ENCODE data around the gene COPS7A. TPM values are rescaled to one million over a fixed set of nuclear protein-coding genes. Genes with fewer than 3 reads are reported as not detected.

Gene COPS7A, protein sequence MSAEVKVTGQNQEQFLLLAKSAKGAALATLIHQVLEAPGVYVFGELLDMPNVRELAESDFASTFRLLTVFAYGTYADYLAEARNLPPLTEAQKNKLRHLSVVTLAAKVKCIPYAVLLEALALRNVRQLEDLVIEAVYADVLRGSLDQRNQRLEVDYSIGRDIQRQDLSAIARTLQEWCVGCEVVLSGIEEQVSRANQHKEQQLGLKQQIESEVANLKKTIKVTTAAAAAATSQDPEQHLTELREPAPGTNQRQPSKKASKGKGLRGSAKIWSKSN
- 10 to 100 TPM; 43.0 to 47.8 TPM for total RNA-seq

GRCh38 chr12:6723607-6724408, at the start of gene COPS7A:
Gene COPS7A, plus strand, starts transcription at chr12:6724046. Its CDS starts 611 bp downstream, at chr12:6724657.
- CTCF ChIA-PET: interaction anchor here (0.6 to 2.0 kb wide), 17 partner anchors 10 to 169 kb away, joined by 3 to 19 read pairs (median 3); partner anchors contain the start of genes MLF2, SPSB2 and ZNF384
- H3K4me3 Mint-ChIP-seq: peak within 1 kb of the TSS; percentile 91

GRCh38 chr12:6676962-6677361, 46.9 kb upstream of the COPS7A start:
- Mint-ChIP-seq H3K4me1 (ENCODE audit: low read depth) (peaks cover 4% of the 10 kb centered on the region), H3K9me3 (no peaks in the 10 kb centered on the region), H3K27ac (no peak overlapping the region), H3K4me3 (no peak overlapping the region), H3K36me3 (ENCODE audit: low read depth) (peaks cover 52% of the 10 kb centered on the region), H3K27me3 (ENCODE audit: low read depth) (no peaks in the 10 kb centered on the region)
- CTCF ChIA-PET: interaction anchor here (1.6 kb wide), 1 partner anchor 57 kb away, joined by 3 read pairs; no protein-coding TSS in a partner anchor
- DNase-seq: no peak
- intact Hi-C loops (cut with micrococcal nuclease): no loop called here

More at GRCh38 chr12:6723607-6724408, at the start of gene COPS7A:
- no peaks in the 10 kb centered on the region for H3K9me3 Mint-ChIP-seq
- peak; percentile 98 for DNase-seq
- H3K36me3 Mint-ChIP-seq (ENCODE audit: low read depth): peaks cover 13% of the 10 kb centered on the region
- H3K4me1 Mint-ChIP-seq (ENCODE audit: low read depth): peaks cover 25% of the 10 kb centered on the region
- H3K27ac Mint-ChIP-seq: peak within 1 kb of the TSS; percentile 89
- intact Hi-C loops (cut with micrococcal nuclease): loop anchor here (1.0 to 2.0 kb wide), 8 partner anchors 19 to 231 kb away; partner anchors contain the start of genes ING4, LAG3, MLF2 and MRPL51
- H3K27me3 Mint-ChIP-seq (ENCODE audit: low read depth): no peaks in the 10 kb centered on the region

DNA sequence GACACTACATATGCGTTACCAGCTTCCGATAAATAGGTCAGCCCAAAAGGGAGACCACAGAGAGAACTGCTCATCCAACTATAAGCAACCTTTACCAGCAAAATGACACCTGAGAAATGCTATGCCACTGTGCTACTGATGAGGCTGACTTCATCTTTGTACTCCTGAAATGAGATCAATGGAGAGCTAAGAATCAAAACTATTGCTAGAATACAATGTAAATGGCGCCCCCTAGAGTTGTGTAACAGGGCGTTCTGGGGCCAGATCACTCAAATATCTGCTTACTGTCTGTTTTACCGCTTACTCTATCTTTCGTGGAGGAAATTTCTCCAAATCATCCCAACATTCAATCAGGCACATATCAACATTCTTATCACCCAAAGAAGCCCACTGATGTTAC, 39.2 kb upstream of the COPS7A start:
- no peaks in the 10 kb centered on the region for H3K9me3 Mint-ChIP-seq
- peak; percentile 78 for DNase-seq
- CTCF ChIA-PET: interaction anchor here (0.7 to 2.5 kb wide), 27 partner anchors 8 to 164 kb away, joined by 3 to 21 read pairs (median 3); partner anchors contain the start of gene COPS7A
- peaks cover 24% of the 10 kb centered on the region for H3K36me3 Mint-ChIP-seq (ENCODE audit: low read depth)
- no peak overlapping the region for H3K4me3 Mint-ChIP-seq
- H3K4me1 Mint-ChIP-seq (ENCODE audit: low read depth): peaks cover 51% of the 10 kb centered on the region
- H3K27ac Mint-ChIP-seq: peak overlapping the region; percentile 68
- no peaks in the 10 kb centered on the region for H3K27me3 Mint-ChIP-seq (ENCODE audit: low read depth)
- intact Hi-C loops (cut with micrococcal nuclease): loop anchor here (1.0 to 5.0 kb wide), 6 partner anchors 21 to 278 kb away; partner anchors contain the start of genes CHD4 and ING4

GRCh38 chr12:6685814-6686213, 38.0 kb upstream of the COPS7A start:
- no peak overlapping the region for H3K4me3 Mint-ChIP-seq
- no peaks in the 10 kb centered on the region for H3K9me3 Mint-ChIP-seq
- H3K4me1 Mint-ChIP-seq (ENCODE audit: low read depth): peaks cover 54% of the 10 kb centered on the region
- H3K27ac Mint-ChIP-seq: no peak overlapping the region
- intact Hi-C loops (cut with micrococcal nuclease): loop anchor here (5.0 kb wide), 1 partner anchor 276 kb away; no protein-coding TSS in a partner anchor
- peaks cover 21% of the 10 kb centered on the region for H3K36me3 Mint-ChIP-seq (ENCODE audit: low read depth)
- no peaks in the 10 kb centered on the region for H3K27me3 Mint-ChIP-seq (ENCODE audit: low read depth)
- CTCF ChIA-PET: interaction anchor here (0.6 to 2.5 kb wide), 6 partner anchors 13 to 132 kb away, joined by 3 to 12 read pairs (median 3); no protein-coding TSS in a partner anchor
- DNase-seq: no peak

DNA sequence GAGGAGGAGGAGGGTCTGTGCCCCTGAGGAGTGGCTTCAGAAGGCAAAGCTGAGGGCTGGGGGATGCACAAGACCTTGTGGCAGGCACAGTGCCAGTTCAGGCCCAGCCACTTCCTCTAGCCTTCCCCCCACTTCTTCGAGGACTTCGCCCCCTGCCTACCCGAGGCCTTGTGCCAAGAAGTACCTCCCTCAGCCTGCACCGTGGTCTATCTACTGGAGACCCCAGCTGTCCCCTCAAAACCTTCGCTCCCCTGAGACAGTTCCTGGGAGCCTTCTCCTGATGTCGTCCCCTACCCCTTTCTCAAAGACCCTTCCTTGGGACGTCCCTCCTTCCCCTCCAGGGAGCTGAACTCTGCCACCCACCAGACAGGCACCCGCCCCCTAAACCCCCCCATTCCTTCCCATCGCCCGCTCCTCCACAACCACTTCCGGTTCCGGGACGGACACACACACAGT, 35.3 kb upstream of the COPS7A start:
- H3K36me3 Mint-ChIP-seq (ENCODE audit: low read depth): peaks cover 12% of the 10 kb centered on the region
- H3K27ac Mint-ChIP-seq: peak overlapping the region; percentile 95
- H3K27me3 Mint-ChIP-seq (ENCODE audit: low read depth): no peaks in the 10 kb centered on the region
- DNase-seq: peak; percentile 56
- CTCF ChIA-PET: interaction anchor here (0.7 to 1.9 kb wide), 10 partner anchors 10 to 147 kb away, joined by 3 to 19 read pairs (median 4); partner anchors contain the start of genes COPS7A, MLF2 and PTMS
- H3K9me3 Mint-ChIP-seq: no peaks in the 10 kb centered on the region
- peak overlapping the region; percentile 92 for H3K4me3 Mint-ChIP-seq
- intact Hi-C loops (cut with micrococcal nuclease): loop anchor here (2.0 to 5.0 kb wide), 4 partner anchors 90 to 274 kb away; partner anchors contain the start of gene IFFO1
- peaks cover 55% of the 10 kb centered on the region for H3K4me1 Mint-ChIP-seq (ENCODE audit: low read depth)

DNA sequence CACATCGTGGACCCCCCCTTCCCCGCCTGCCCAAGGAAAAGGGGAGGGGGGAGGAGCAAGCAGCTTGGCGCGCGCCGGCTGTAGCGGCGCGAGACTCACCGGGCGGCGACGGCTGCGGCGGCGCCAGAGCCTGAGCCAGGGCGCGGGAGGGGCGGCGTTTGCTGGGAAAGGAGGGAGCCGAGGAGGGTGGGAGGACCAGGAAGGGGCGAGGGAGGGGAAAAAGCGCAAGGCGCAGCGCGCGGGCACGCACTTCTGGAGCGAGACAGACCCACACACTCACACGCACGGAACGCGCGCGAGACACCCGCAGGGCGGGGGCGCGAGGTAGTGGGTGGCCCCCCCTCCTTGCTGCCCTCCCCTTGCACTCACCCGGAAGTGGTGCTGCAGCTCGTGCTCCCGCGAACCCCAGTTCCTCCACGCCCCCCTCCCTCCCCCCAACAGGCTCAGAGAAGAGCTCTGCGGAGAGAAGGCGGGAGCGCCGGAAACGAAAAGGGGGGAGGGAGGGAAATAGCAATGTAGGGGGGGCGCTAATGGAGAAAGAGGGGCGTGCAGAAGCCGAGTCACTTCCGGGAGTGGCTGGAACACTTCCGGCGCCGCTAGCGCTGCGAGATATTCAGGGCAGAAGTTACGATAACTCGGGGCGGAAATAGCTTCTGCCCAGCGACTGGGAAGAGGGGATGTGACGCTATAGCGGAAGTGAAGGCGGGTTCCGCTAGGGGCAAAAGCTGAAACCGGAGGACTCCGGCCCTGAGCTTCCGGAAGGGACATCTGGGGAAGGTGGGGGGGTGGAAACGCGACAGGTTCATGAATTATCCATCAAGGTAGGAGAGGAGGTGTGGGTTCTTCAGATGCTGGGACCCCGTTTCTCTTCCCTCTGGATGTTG, 34.6 kb upstream of the COPS7A start, which contains the start of gene ZNF384:
TSS of gene ZNF384 (minus strand) at position 377 of the 884 bp plus-strand sequence. CDS start 9,855 bp downstream, outside the sequence.
- DNase-seq: peak; percentile 97
- H3K9me3 Mint-ChIP-seq: no peaks in the 10 kb centered on the region
- CTCF ChIA-PET: interaction anchor here (0.7 to 1.9 kb wide), 13 partner anchors 9 to 146 kb away, joined by 3 to 19 read pairs (median 4); partner anchors contain the start of genes COPS7A, MLF2 and PTMS
- H3K4me3 Mint-ChIP-seq: peak within 1 kb of the TSS; percentile 92
- no peaks in the 10 kb centered on the region for H3K27me3 Mint-ChIP-seq (ENCODE audit: low read depth)
- peaks cover 52% of the 10 kb centered on the region for H3K4me1 Mint-ChIP-seq (ENCODE audit: low read depth)
- H3K27ac Mint-ChIP-seq: peak within 1 kb of the TSS; percentile 95
- intact Hi-C loops (cut with micrococcal nuclease): loop anchor here (1.0 to 5.0 kb wide), 14 partner anchors 26 to 281 kb away; partner anchors contain the start of genes CDCA3, CHD4, COPS7A and EMG1
- H3K36me3 Mint-ChIP-seq (ENCODE audit: low read depth): peaks cover 12% of the 10 kb centered on the region

GRCh38 chr12:6691473-6691872, 32.4 kb upstream of the COPS7A start:
- CTCF ChIA-PET: interaction anchor here (0.7 to 1.1 kb wide), 2 partner anchors 9 to 27 kb away, joined by 3 to 4 read pairs; no protein-coding TSS in a partner anchor
- no peaks in the 10 kb centered on the region for H3K27me3 Mint-ChIP-seq (ENCODE audit: low read depth)
- peaks cover 33% of the 10 kb centered on the region for H3K4me1 Mint-ChIP-seq (ENCODE audit: low read depth)
- H3K36me3 Mint-ChIP-seq (ENCODE audit: low read depth): peaks cover 5% of the 10 kb centered on the region
- no peak overlapping the region for H3K4me3 Mint-ChIP-seq
- intact Hi-C loops (cut with micrococcal nuclease): no loop called here
- H3K27ac Mint-ChIP-seq: no peak overlapping the region
- no peak for DNase-seq
- H3K9me3 Mint-ChIP-seq: no peaks in the 10 kb centered on the region

- CTCF ChIA-PET: interaction anchor here (0.8 to 1.0 kb wide), 2 partner anchors 9 to 72 kb away, joined by 3 read pairs; no protein-coding TSS in a partner anchor
- intact Hi-C loops (cut with micrococcal nuclease): no loop called here
These were observed 31.0 kb upstream of the COPS7A start for GRCh38 chr12:6692888-6693287.

DNA sequence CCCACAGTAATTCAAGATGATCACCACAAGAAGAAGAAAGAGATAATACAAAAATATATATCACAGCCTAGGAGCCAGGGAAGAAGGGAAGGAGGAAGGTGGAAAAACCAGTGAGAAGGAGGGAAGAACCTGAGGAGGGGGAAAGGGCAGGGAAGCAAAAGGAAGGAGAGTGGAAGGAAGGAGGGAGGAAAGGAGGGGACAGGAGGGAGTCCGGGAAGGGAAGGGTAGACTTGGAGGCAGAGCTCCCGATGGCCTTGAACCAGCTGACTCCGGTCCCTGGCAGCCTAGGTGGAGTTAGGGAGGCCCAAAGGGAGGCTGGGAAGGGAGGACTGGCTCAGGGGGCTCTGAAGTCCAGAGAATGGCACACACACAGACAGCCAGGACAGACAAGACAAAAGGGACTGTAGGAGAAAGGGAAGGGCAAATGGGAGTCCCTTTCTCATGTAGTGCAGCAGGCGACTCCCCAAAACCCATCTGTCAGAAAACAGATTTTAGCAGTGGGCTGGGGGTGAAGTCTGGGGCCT, 30.0 kb upstream of the COPS7A start:
- Mint-ChIP-seq H3K36me3 (ENCODE audit: low read depth) (no peaks in the 10 kb centered on the region), H3K4me3 (no peak overlapping the region), H3K27ac (no peak overlapping the region), H3K27me3 (ENCODE audit: low read depth) (peaks cover 3% of the 10 kb centered on the region), H3K4me1 (ENCODE audit: low read depth) (peaks cover 14% of the 10 kb centered on the region), H3K9me3 (no peaks in the 10 kb centered on the region)
- intact Hi-C loops (cut with micrococcal nuclease): no loop called here
- CTCF ChIA-PET: interaction anchor here (0.6 kb wide), 2 partner anchors 11 to 67 kb away, joined by 3 read pairs; no protein-coding TSS in a partner anchor
- no peak for DNase-seq

More at GRCh38 chr12:6692888-6693287, 31.0 kb upstream of the COPS7A start:
- Mint-ChIP-seq H3K27ac (no peak overlapping the region), H3K27me3 (ENCODE audit: low read depth) (no peaks in the 10 kb centered on the region), H3K36me3 (ENCODE audit: low read depth) (peaks cover 2% of the 10 kb centered on the region), H3K4me3 (no peak overlapping the region), H3K9me3 (no peaks in the 10 kb centered on the region), H3K4me1 (ENCODE audit: low read depth) (peaks cover 19% of the 10 kb centered on the region)
- no peak for DNase-seq

DNA sequence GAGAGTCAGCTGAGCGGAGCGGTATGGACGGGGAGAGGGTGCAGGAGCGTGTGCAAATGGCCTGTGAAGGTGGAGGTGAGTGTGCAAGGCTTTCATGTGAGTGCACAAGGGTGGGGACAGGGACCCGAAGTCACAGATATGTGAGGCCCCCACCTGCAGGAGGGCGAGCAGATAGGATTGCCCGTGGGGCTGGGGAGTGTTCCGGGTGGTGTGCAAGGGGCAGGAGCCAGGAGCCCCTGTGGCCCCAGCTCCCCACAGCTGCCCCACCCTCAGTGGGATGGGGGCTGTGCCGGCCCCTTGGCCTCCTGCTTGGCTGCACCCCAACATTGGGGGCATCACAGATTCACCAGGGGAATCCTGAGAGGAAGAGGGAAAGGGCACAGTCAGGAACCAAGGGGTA, 29.1 kb upstream of the COPS7A start:
- Mint-ChIP-seq H3K4me3 (no peak overlapping the region), H3K36me3 (ENCODE audit: low read depth) (no peaks in the 10 kb centered on the region), H3K9me3 (no peaks in the 10 kb centered on the region), H3K27me3 (ENCODE audit: low read depth) (peaks cover 10% of the 10 kb centered on the region), H3K27ac (no peak overlapping the region), H3K4me1 (ENCODE audit: low read depth) (peaks cover 18% of the 10 kb centered on the region)
- intact Hi-C loops (cut with micrococcal nuclease): no loop called here
- CTCF ChIA-PET: no interaction called here
- no peak for DNase-seq
